Gastrocnemius medialis (tissue), 4 donors: Measurements from ENCODE around the gene DHRS7B.

Experiments
- POLR2A ChIP-seq, 2 donors: fragments of 450-650 bp; IDR thresholded peaks; one replicate each; pipeline ENCODE4 v1.6.1; 2017; ENCODE audit warnings: antibody characterized with exemption in 2 of 2, mild to moderate bottlenecking in 2 of 2, moderate library complexity in 2 of 2
- TF ChIP-seq, protein P1 (sequence below), 5 experiments: fragments of 450-650 bp in 3 of 5; fragments of 200-600 bp in 2 of 5; sonication (generic) in 2 of 5; IDR thresholded peaks in 4 of 5; conservative IDR thresholded peaks in 1 of 5; 1 replicate in 4 of 5; 2 replicates in 1 of 5; pipeline ENCODE4 v1.5.1; 2016 to 2019; ENCODE audit warnings: antibody characterized with exemption in 5 of 5, mild to moderate bottlenecking in 3 of 5, moderate library complexity in 3 of 5

DNA sequence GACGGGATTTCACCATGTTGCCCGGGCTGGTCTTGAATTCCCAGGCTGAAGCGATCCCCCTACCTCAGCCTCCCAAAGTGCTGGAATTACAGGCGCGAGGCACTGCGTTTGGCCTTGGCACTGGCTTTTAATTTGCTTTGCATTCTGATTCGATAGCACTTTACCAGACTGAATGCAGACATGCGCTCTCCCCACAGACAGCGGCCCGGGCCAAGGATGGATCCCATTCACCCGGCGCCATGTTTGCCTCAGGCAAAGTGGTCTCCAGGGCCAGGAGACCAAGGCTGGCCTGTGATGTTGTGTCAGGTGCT is 41.7 kb downstream of the DHRS7B start:
- TF ChIP-seq, protein P1, sequence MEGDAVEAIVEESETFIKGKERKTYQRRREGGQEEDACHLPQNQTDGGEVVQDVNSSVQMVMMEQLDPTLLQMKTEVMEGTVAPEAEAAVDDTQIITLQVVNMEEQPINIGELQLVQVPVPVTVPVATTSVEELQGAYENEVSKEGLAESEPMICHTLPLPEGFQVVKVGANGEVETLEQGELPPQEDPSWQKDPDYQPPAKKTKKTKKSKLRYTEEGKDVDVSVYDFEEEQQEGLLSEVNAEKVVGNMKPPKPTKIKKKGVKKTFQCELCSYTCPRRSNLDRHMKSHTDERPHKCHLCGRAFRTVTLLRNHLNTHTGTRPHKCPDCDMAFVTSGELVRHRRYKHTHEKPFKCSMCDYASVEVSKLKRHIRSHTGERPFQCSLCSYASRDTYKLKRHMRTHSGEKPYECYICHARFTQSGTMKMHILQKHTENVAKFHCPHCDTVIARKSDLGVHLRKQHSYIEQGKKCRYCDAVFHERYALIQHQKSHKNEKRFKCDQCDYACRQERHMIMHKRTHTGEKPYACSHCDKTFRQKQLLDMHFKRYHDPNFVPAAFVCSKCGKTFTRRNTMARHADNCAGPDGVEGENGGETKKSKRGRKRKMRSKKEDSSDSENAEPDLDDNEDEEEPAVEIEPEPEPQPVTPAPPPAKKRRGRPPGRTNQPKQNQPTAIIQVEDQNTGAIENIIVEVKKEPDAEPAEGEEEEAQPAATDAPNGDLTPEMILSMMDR (IDR thresholded peaks at IDR 0.05 in 4 of 5, conservative IDR thresholded peaks at IDR 0.05 in 1 of 5) = no peak
- no peak for TF ChIP-seq POLR2A (IDR thresholded peaks at IDR 0.05)
